ENCODE data around the gene RAMP1. TPM values are rescaled to one million over a fixed set of nuclear protein-coding genes. Genes with fewer than 3 reads are reported as not detected.

RAMP1 gene
- total and polyA plus RNA-seq, 2 of the 4 experiments (the other 2 are of a cell fraction): 15.8 to 77.1 TPM

GRCh38 chr2:237863102-237863511, 3.7 kb downstream of the RAMP1 start:
- H2BK20ac ChIP-seq (ENCODE audit: low read depth, low read length): no peak overlapping the region; the same call in 1 of the 2 replicates
- BruUV-seq (replicated peaks): no TSS peak
- no peak overlapping the region for H2AK9ac ChIP-seq (replicated peaks; ENCODE audit: low read depth, low read length, poor library complexity)
- TF ChIP-seq, protein P1, sequence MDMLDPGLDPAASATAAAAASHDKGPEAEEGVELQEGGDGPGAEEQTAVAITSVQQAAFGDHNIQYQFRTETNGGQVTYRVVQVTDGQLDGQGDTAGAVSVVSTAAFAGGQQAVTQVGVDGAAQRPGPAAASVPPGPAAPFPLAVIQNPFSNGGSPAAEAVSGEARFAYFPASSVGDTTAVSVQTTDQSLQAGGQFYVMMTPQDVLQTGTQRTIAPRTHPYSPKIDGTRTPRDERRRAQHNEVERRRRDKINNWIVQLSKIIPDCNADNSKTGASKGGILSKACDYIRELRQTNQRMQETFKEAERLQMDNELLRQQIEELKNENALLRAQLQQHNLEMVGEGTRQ (IDR thresholded peaks at IDR 0.05; ENCODE audit: low read depth, low read length): no peak
- no peak for TF ChIP-seq BHLHE40 (IDR thresholded peaks at IDR 0.05; ENCODE audit: low read depth, low read length)
- TF ChIP-seq RFX5 (IDR thresholded peaks at IDR 0.05; ENCODE audit: low read depth, low read length): no peak
- no peak for TF ChIP-seq FOS (IDR thresholded peaks at IDR 0.05; ENCODE audit: low read depth, low read length)
- no peak for TF ChIP-seq MAFK (IDR thresholded peaks at IDR 0.05; ENCODE audit: low read depth, low read length)
- no peak for TF ChIP-seq NFE2L2 (IDR thresholded peaks at IDR 0.05; ENCODE audit: low read depth, low read length)
- no peak for TF ChIP-seq CHD1 (IDR thresholded peaks at IDR 0.05; ENCODE audit: low read depth, low read length)
- TF ChIP-seq, protein P2, sequence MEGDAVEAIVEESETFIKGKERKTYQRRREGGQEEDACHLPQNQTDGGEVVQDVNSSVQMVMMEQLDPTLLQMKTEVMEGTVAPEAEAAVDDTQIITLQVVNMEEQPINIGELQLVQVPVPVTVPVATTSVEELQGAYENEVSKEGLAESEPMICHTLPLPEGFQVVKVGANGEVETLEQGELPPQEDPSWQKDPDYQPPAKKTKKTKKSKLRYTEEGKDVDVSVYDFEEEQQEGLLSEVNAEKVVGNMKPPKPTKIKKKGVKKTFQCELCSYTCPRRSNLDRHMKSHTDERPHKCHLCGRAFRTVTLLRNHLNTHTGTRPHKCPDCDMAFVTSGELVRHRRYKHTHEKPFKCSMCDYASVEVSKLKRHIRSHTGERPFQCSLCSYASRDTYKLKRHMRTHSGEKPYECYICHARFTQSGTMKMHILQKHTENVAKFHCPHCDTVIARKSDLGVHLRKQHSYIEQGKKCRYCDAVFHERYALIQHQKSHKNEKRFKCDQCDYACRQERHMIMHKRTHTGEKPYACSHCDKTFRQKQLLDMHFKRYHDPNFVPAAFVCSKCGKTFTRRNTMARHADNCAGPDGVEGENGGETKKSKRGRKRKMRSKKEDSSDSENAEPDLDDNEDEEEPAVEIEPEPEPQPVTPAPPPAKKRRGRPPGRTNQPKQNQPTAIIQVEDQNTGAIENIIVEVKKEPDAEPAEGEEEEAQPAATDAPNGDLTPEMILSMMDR (conservative IDR thresholded peaks at IDR 0.05; ENCODE audit: low read depth, low read length): no peak
- WGBS, 2 experiments (ENCODE audit: extremely low coverage in 2 of 2, insufficient read length in 1 of 2): no CpG with 5 or more reads among the region's 4 CpGs
- H3K56ac ChIP-seq (ENCODE audit: extremely low read depth, insufficient read depth, low read length): no peak overlapping the region
- no peak overlapping the region for H3K18ac ChIP-seq (ENCODE audit: low read depth, low read length)
- H3K14ac ChIP-seq (replicated peaks; ENCODE audit: low read depth, low read length): no peak overlapping the region
- H3K79me1 ChIP-seq (ENCODE audit: low read depth in 1 of 2, low read length in 2 of 2): peaks cover 0 to 27% of the 10 kb centered on the region in 2 experiments; a peak in 2 of 4 replicates
- no peaks in the 10 kb centered on the region for H3K27me3 ChIP-seq (ENCODE audit: control insufficient read depth, insufficient read depth, low read length)
- ATAC-seq (ENCODE audit: low read depth) (no peak), DNase-seq (no peak)
- H3K27ac ChIP-seq (ENCODE audit: insufficient read depth, low read length): no peak overlapping the region
- no peak overlapping the region for H2AFZ ChIP-seq (replicated peaks; ENCODE audit: low read length, poor library complexity)
- intact Hi-C loops (cut with micrococcal nuclease): no loop called here
- in situ Hi-C loops (cut with MboI; ENCODE audit: low sequenced_read_pairs): no loop called here
- dilution Hi-C loops (cut with HindIII; ENCODE audit: low sequenced_read_pairs, unreplicated experiment): no loop called here
- H3K23ac ChIP-seq (ENCODE audit: low read depth, low read length): no peak overlapping the region
- H3K9me1 ChIP-seq (ENCODE audit: insufficient read depth, low read length): peaks cover 23% of the 10 kb centered on the region
- no peak overlapping the region for H4K8ac ChIP-seq (ENCODE audit: low read depth in 2 of 2, low read length in 2 of 2)
- CTCF ChIA-PET: interaction anchor here (1.6 kb wide), 1 partner anchor 400 kb away, joined by 3 read pairs; no protein-coding TSS in a partner anchor
- H4K20me1 ChIP-seq (ENCODE audit: insufficient read depth, low read length): no peaks in the 10 kb centered on the region
- 0 out of 2 replicates have a peak overlapping the region, but pooled peaks have one; percentile 5 for H4K91ac ChIP-seq (ENCODE audit: insufficient read depth, low read depth, low read length)
- H2BK120ac ChIP-seq (ENCODE audit: low read depth, low read length): peak overlapping the region; percentile 41; the same call in 1 of the 2 replicates
- no peaks in the 10 kb centered on the region for H3K9me3 ChIP-seq (ENCODE audit: control insufficient read depth, insufficient read depth, low read length)
- no peak overlapping the region for H3K4me3 ChIP-seq (ENCODE audit: insufficient read depth, low read depth, low read length)
- POLR2A ChIA-PET (ENCODE audit: unreplicated experiment): no interaction called here
- no peak overlapping the region for H2BK5ac ChIP-seq (ENCODE audit: low read depth, low read length, poor library complexity, severe bottlenecking)
- H2BK15ac ChIP-seq (ENCODE audit: low read depth, low read length): no peak overlapping the region
- no peak overlapping the region for H3K9ac ChIP-seq (ENCODE audit: low read depth, low read length)
- peaks cover 25% of the 10 kb centered on the region for H3K4me1 ChIP-seq (ENCODE audit: control insufficient read depth, insufficient read depth, low read length)
- H3K4ac ChIP-seq (ENCODE audit: low read depth, low read length): peak overlapping the region; percentile 39; the same call in 1 of the 2 replicates
- H4K5ac ChIP-seq (ENCODE audit: low read depth, low read length): no peak overlapping the region
- peak overlapping the region; percentile 85 for H2AK5ac ChIP-seq (ENCODE audit: low read depth, low read length)
- H3K4me2 ChIP-seq (ENCODE audit: low read depth, low read length): no peak overlapping the region
- H3K36me3 ChIP-seq (ENCODE audit: control insufficient read depth, insufficient read depth, low read length): no peaks in the 10 kb centered on the region
